Endothelial cell of umbilical vein (primary cell): ENCODE measurements around the gene KDM4B. TPM values are rescaled to one million over a fixed set of nuclear protein-coding genes. Genes with fewer than 3 reads are reported as not detected.

Experiments used
- BruUV-seq: library from RNA; stranded (reverse); fragments of 400-500 nt; replicated peaks from 2 replicates; lab custom pipeline; 2021; lab: Mats Ljungman, UMichigan
- CTCF ChIA-PET: fragments of 300-600, 350-600 bp; sonication (Branson Sonifier 250); formaldehyde crosslinking; loops from one replicate; lab custom pipeline; 2021; ENCODE audit warnings: antibody characterized with exemption, inconsistent platforms; lab: Charles Lee
- POLR2A ChIA-PET: fragments of 300-600, 350-600 bp; sonication (Branson Sonifier 250); formaldehyde crosslinking; loops from one replicate; lab custom pipeline; 2021; ENCODE audit warnings: antibody characterized with exemption, inconsistent platforms; lab: Charles Lee
- DNase-seq: peaks from one replicate; pipeline ENCODE4 v3.0.0-alpha.2; 2011; ENCODE audit warnings: low read depth, low spot score
- FAIRE-seq: peaks from 2 replicates; lab custom pipeline; 2011; peaks lifted over from hg19 to GRCh38; lab: Jason Lieb, UNC
- H2AFZ ChIP-seq: 2 replicates; pipeline ENCODE4 v1.6.0; 2012; ENCODE audit warnings: low read depth, low read length, control low read depth, inconsistent platforms
- H3K27ac ChIP-seq: 2 replicates; pipeline ENCODE4 v1.5.1; 2011; ENCODE audit warnings: low read depth, mild to moderate bottlenecking, control low read depth, low read length, moderate library complexity; ENCODE audit not compliant: insufficient read depth
- H3K27me3 ChIP-seq, 2 experiments: 2 replicates each; pipeline versions ENCODE4 v1.6.0 to v1.6.1; 2011; ENCODE audit warnings: low read length in 2 of 2, mixed read lengths in 1 of 2; ENCODE audit not compliant: control insufficient read depth in 2 of 2, insufficient read depth in 2 of 2
- H3K36me3 ChIP-seq, 2 experiments: 2 replicates in 1 of 2; 3 replicates in 1 of 2; pipeline ENCODE4 v1.5.1; 2011; ENCODE audit warnings: low read length in 2 of 2, mild to moderate bottlenecking in 1 of 2, moderate library complexity in 1 of 2; ENCODE audit not compliant: control insufficient read depth in 2 of 2, insufficient read depth in 2 of 2; ENCODE audit errors: extremely low read depth in 1 of 2
- H3K4me1 ChIP-seq: 3 replicates; pipeline ENCODE4 v1.5.1; 2011; ENCODE audit warnings: mild to moderate bottlenecking, low read length; ENCODE audit not compliant: control insufficient read depth, insufficient read depth; ENCODE audit errors: extremely low read depth
- H3K4me2 ChIP-seq: 2 replicates; pipeline ENCODE4 v1.6.1; 2011; ENCODE audit warnings: low read length, control low read depth, mixed read lengths; ENCODE audit not compliant: insufficient read depth
- H3K4me3 ChIP-seq, 3 experiments: fragments of 200-600 bp in 1 of 3; sonication (generic), shearing (Covaris generic) in 1 of 3; replicated peaks in 1 of 3; 2 replicates each; pipeline ENCODE4 v1.5.1; 2011 to 2016; ENCODE audit warnings: control low read depth in 3 of 3, low read length in 3 of 3, mild to moderate bottlenecking in 2 of 3, inconsistent platforms in 1 of 3, low read depth in 1 of 3, moderate library complexity in 1 of 3; ENCODE audit not compliant: insufficient read depth in 1 of 3
- H3K79me2 ChIP-seq: 2 replicates; pipeline ENCODE4 v1.6.0; 2012; ENCODE audit warnings: low read length, inconsistent platforms; ENCODE audit not compliant: control insufficient read depth, insufficient read depth
- H3K9ac ChIP-seq: replicated peaks from 2 replicates; pipeline ENCODE3; 2011; ENCODE audit warnings: low read length, control low read depth; ENCODE audit not compliant: insufficient read depth; ENCODE audit errors: extremely low read depth
- H3K9me1 ChIP-seq: replicated peaks from 3 replicates; pipeline ENCODE4 v1.6.0; 2011; ENCODE audit warnings: mild to moderate bottlenecking, low read length; ENCODE audit not compliant: control insufficient read depth, insufficient read depth; ENCODE audit errors: extremely low read depth
- H3K9me3 ChIP-seq: replicated peaks from 2 replicates; pipeline ENCODE4 v1.5.1; 2012; ENCODE audit warnings: low read length, inconsistent platforms; ENCODE audit not compliant: control insufficient read depth, insufficient read depth
- H4K20me1 ChIP-seq: replicated peaks from 2 replicates; pipeline ENCODE3; 2011; ENCODE audit warnings: mild to moderate bottlenecking, low read length; ENCODE audit not compliant: control insufficient read depth, insufficient read depth; ENCODE audit errors: extremely low read depth
- CTCF ChIP-seq, 2 donors: IDR thresholded peaks; 1 replicate in 1 of 2; 2 replicates in 1 of 2; pipeline ENCODE4 v1.5.1; 2011; ENCODE audit warnings: low read length in 2 of 2, mild to moderate bottlenecking in 2 of 2, moderate library complexity in 2 of 2, control low read depth in 1 of 2, inconsistent platforms in 1 of 2, low read depth in 1 of 2; ENCODE audit not compliant: insufficient read depth in 1 of 2; ENCODE audit errors: extremely low read depth in 1 of 2
- EZH2 ChIP-seq: IDR thresholded peaks from 2 replicates; pipeline ENCODE4 v1.6.1; 2012; ENCODE audit warnings: borderline replicate concordance, low read depth, mild to moderate bottlenecking, moderate library complexity, low read length, inconsistent platforms; ENCODE audit not compliant: severe bottlenecking
- FOS ChIP-seq: IDR thresholded peaks from 2 replicates; pipeline ENCODE4 v1.6.1; 2011; ENCODE audit warnings: mild to moderate bottlenecking, low read length, moderate library complexity, borderline replicate concordance; ENCODE audit not compliant: insufficient read depth
- GATA2 ChIP-seq: IDR thresholded peaks from 2 replicates; pipeline ENCODE4 v1.7.0; 2011; ENCODE audit warnings: low read depth, mild to moderate bottlenecking, moderate library complexity, mixed read lengths, low read length; ENCODE audit not compliant: insufficient read length, insufficient read depth
- JUN ChIP-seq: IDR thresholded peaks from 2 replicates; pipeline ENCODE4 v1.6.1; 2011; ENCODE audit warnings: borderline replicate concordance, low read depth; ENCODE audit not compliant: insufficient read length, insufficient read depth
- MAX ChIP-seq: IDR thresholded peaks from 2 replicates; pipeline ENCODE4 v1.6.1; 2011; ENCODE audit not compliant: insufficient read depth, insufficient read length
- MYC ChIP-seq: IDR thresholded peaks from one replicate; pipeline ENCODE4 v1.6.1; 2011; ENCODE audit warnings: mild to moderate bottlenecking, low read depth, low read length
- POLR2A ChIP-seq: IDR thresholded peaks from 2 replicates; pipeline ENCODE4 v1.6.1; 2012; ENCODE audit warnings: low read depth, mild to moderate bottlenecking, control low read depth, low read length
- POLR2AphosphoS5 ChIP-seq: IDR thresholded peaks from 2 replicates; pipeline ENCODE4 v1.6.1; 2012; ENCODE audit warnings: low read depth, mild to moderate bottlenecking, control low read depth, low read length, moderate library complexity; ENCODE audit not compliant: insufficient read depth
- dilution Hi-C: fragments of 300-500 bp; cut with MboI; formaldehyde crosslinking; loops from one replicate; pipeline ENCODE4 v1.15.0; 2019; ENCODE audit warnings: low sequenced_read_pairs; ENCODE audit not compliant: extremely low pct_ligation_motif_present
- intact Hi-C: fragments of 100-400 bp; cut with micrococcal nuclease; formaldehyde crosslinking; loops from one replicate; pipeline ENCODE4 v1.10.0; 2022
- polyA plus RNA-seq, 4 experiments: library from polyadenylated mRNA; depleted of rRNA in 3 of 4; stranded (reverse) in 3 of 4; unstranded in 1 of 4; fragments of >200 nt; gene quantifications; 2 replicates each; pipeline versions ENCODE4 v1.2.1 to v1.2.3, GENCODE V29; 2011 to 2012; ENCODE audit warnings: missing spikeins in 1 of 4
- total RNA-seq: library from RNA; stranded (reverse); gene quantifications from 2 replicates; pipeline ENCODE4 v1.2.3, GENCODE V29; 2021

The KDM4B gene
- total and polyA plus RNA-seq, 2 donors (not counting 3 experiments of a cell fraction or from before 2014, with no cell fraction given): 12.4 to 37.2 TPM

- BruUV-seq: no TSS peak
- FAIRE-seq: no peak
Observed at GRCh38 chr19:5165697-5166019, 196.7 kb downstream of the KDM4B start.

More at GRCh38 chr19:5165697-5166019, 196.7 kb downstream of the KDM4B start:
- peaks cover 4 to 9% of the 10 kb centered on the region in 2 experiments for H3K27me3 ChIP-seq
- H3K4me2 ChIP-seq: no peak overlapping the region
- no peaks in the 10 kb centered on the region for H3K36me3 ChIP-seq
- ChIA-PET CTCF (no interaction called here), POLR2A (no interaction called here)
- dilution Hi-C loops: no loop called here
- H3K27ac ChIP-seq: no peak overlapping the region
- H4K20me1 ChIP-seq: no peaks in the 10 kb centered on the region
- no peaks in the 10 kb centered on the region for H3K9me1 ChIP-seq
- no peak overlapping the region for H2AFZ ChIP-seq
- no peaks in the 10 kb centered on the region for H3K9me3 ChIP-seq
- no peak overlapping the region for H3K9ac ChIP-seq
- intact Hi-C loops: no loop called here
- H3K79me2 ChIP-seq: no peaks in the 10 kb centered on the region
- H3K4me1 ChIP-seq: no peaks in the 10 kb centered on the region
- no peak overlapping the region for H3K4me3 ChIP-seq
- no peak for DNase-seq
- no peak for TF ChIP-seq POLR2A
- TF ChIP-seq MYC: no peak
- TF ChIP-seq EZH2: no peak
- TF ChIP-seq JUN: no peak
- TF ChIP-seq MAX: no peak
- no peak for TF ChIP-seq POLR2AphosphoS5
- no peak for TF ChIP-seq GATA2
- TF ChIP-seq FOS: no peak
- no peak for TF ChIP-seq CTCF (IDR thresholded peaks at IDR 0.05; ENCODE audit: extremely low read depth in 1 of 2, insufficient read depth in 1 of 2, low read depth in 1 of 2, low read length in 2 of 2)
